Nephron progenitor cell (in vitro differentiated cells): ENCODE data around the gene KRTAP5-9.
"Not testable (repeated sequence)": the region's sequence is repeated elsewhere in the genome, so short reads cannot be mapped to it uniquely, and the experiment has no call there.

Experiments
- DNase-seq: peaks from one replicate; pipeline ENCODE4 v3.0.0; 2021
- H3K27ac Mint-ChIP-seq: 2 replicates; pipeline ENCODE4 v1.8.0; 2021; ENCODE audit warnings: mild to moderate bottlenecking, moderate library complexity, mixed read lengths
- H3K27me3 Mint-ChIP-seq: 2 replicates; pipeline ENCODE4 v1.8.0; 2021; ENCODE audit warnings: mild to moderate bottlenecking, low read depth, mixed read lengths; ENCODE audit not compliant: poor library complexity
- H3K36me3 Mint-ChIP-seq: 2 replicates; pipeline ENCODE4 v1.8.0; 2021; ENCODE audit warnings: low read depth, mixed read lengths
- H3K4me1 Mint-ChIP-seq: 2 replicates; pipeline ENCODE4 v1.8.0; 2021; ENCODE audit warnings: mixed read lengths
- H3K4me3 Mint-ChIP-seq: 2 replicates; pipeline ENCODE4 v1.8.0; 2021; ENCODE audit warnings: mild to moderate bottlenecking, moderate library complexity, mixed read lengths
- H3K9me3 Mint-ChIP-seq: 2 replicates; pipeline ENCODE4 v1.8.0; 2021; ENCODE audit warnings: mild to moderate bottlenecking, moderate library complexity, mixed read lengths
- TF ChIP-seq, protein P1 (sequence below): fragments of 200-600 bp; sonication (generic); IDR thresholded peaks from 2 replicates; pipeline ENCODE4 v1.5.0; 2021; ENCODE audit warnings: antibody characterized with exemption

KRTAP5-9 gene

DNA sequence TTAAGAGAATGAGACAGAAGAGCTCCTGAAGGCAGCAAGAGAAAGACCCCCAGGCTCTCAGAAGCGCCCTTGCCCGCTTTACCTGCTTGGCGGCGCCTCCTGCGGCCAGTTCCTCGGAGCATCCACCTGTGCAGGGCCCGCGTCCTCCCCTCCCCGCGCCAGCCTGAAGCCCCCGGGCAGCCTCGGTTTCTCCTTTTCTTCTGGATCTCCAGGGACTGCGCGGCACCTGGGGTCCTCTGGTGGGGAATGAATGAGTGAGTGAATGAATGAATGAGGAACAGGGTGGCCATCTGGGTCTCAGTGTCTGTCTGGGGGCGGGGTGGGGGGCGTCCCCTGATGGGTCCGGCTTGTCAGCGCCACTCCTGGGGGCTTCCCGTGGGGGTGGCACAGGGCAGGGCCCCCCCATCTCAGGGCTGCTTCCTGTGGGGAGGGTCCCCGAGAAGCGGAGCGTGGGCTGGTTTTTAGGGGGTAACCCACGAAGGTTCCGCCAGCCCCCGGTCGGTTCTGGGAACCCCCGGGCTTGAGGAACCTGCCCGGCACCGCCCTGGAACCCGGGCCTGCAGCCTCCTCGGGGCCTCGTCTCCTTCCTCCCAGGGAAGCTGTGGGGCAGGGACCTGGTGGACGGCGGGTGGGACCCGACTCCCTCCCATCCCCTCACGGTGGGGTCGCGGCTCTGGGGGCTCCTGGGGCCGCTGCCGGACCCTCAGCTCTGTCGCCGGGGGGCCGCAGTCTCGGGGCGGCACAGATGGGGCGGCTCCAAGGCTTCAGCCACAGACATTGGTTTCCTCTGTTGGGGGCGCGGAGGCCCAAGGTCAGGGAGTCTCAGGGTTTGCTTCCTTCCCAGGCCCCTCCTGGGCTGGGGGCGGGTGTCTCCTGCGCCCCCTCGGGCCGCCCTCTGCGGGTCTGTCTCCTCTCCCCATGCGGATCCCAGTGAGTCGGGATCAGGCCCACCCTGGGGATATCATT lies 29.4 kb upstream of the KRTAP5-9 start:
- H3K27me3 Mint-ChIP-seq: peaks cover 11% of the 10 kb centered on the region

DNA sequence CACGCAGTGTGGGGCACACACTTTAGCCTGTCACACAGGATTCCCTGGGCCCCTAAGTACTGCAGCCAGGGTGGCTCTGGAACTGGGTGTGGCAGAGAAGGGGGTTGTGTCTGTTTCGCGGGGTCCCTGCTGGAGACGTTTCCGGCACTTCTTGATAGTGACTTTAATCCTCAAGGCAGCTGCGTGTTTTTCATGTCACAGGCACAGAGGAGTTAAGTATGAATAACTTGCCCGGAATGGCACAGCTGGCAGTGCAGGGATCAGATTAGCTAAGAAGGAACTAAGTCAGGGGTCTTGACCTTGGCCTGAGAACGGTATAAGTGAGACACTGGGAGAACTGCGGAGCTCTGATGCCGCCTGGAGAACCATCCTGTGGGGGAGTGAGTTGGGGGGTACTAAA lies 28.7 kb upstream of the KRTAP5-9 start:
- Mint-ChIP-seq H3K4me3 (no peak overlapping the region), H3K27ac (no peak overlapping the region), H3K27me3 (peaks cover 5% of the 10 kb centered on the region), H3K4me1 (no peaks in the 10 kb centered on the region), H3K36me3 (no peaks in the 10 kb centered on the region), H3K9me3 (peaks cover 14% of the 10 kb centered on the region)
- TF ChIP-seq, protein P1, sequence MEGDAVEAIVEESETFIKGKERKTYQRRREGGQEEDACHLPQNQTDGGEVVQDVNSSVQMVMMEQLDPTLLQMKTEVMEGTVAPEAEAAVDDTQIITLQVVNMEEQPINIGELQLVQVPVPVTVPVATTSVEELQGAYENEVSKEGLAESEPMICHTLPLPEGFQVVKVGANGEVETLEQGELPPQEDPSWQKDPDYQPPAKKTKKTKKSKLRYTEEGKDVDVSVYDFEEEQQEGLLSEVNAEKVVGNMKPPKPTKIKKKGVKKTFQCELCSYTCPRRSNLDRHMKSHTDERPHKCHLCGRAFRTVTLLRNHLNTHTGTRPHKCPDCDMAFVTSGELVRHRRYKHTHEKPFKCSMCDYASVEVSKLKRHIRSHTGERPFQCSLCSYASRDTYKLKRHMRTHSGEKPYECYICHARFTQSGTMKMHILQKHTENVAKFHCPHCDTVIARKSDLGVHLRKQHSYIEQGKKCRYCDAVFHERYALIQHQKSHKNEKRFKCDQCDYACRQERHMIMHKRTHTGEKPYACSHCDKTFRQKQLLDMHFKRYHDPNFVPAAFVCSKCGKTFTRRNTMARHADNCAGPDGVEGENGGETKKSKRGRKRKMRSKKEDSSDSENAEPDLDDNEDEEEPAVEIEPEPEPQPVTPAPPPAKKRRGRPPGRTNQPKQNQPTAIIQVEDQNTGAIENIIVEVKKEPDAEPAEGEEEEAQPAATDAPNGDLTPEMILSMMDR: no peak
- no peak for DNase-seq

More for the DNA sequence above, 29.4 kb upstream of the KRTAP5-9 start:
- peaks cover 20% of the 10 kb centered on the region for H3K9me3 Mint-ChIP-seq
- TF ChIP-seq, protein P1: no peak
- DNase-seq: no peak
- no peaks in the 10 kb centered on the region for H3K36me3 Mint-ChIP-seq
- H3K4me3 Mint-ChIP-seq: no peak overlapping the region
- H3K27ac Mint-ChIP-seq: no peak overlapping the region
- H3K4me1 Mint-ChIP-seq: no peaks in the 10 kb centered on the region

DNA sequence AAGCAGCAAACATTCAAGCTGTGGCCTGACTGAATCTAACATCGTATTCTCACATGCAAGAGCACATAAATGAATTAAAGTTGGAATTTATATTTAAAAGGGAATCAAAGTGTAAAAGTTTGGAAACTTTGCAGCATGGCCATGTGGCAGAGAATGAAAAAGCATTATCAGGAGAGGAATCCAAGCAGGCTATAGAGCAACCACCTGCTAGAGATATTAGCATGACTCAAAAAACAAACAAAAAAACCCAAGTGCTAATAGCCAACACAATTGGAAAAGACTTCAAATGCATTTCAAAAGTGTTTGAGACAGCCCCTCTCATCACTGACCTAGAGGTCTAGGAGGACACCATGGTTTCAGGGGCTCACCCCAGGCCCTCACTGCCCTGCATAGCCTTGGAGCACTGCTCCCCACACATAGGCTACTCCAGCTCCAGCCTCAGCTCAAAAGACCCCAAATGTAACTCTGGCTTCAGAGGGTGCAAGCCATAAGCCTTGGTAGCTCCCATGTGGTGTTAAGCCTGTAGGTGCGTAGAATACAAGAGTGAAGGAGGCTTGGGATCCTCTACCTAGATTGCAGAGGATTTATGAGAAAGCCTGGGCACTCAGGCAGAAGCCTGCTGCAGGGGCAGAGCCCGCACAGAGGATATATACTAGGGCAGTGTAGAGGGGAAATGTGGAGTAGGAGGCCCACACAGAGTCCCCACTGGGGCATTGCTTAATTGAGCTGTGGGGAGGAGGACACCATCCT lies 22.9 kb upstream of the KRTAP5-9 start:
- peaks cover 14% of the 10 kb centered on the region for H3K9me3 Mint-ChIP-seq
- H3K27ac Mint-ChIP-seq: no peak overlapping the region
- no peak overlapping the region for H3K4me3 Mint-ChIP-seq
- TF ChIP-seq, protein P1: no peak
- H3K4me1 Mint-ChIP-seq: peaks cover 23% of the 10 kb centered on the region
- H3K27me3 Mint-ChIP-seq: peaks cover 8% of the 10 kb centered on the region
- DNase-seq: no peak
- no peaks in the 10 kb centered on the region for H3K36me3 Mint-ChIP-seq

DNA sequence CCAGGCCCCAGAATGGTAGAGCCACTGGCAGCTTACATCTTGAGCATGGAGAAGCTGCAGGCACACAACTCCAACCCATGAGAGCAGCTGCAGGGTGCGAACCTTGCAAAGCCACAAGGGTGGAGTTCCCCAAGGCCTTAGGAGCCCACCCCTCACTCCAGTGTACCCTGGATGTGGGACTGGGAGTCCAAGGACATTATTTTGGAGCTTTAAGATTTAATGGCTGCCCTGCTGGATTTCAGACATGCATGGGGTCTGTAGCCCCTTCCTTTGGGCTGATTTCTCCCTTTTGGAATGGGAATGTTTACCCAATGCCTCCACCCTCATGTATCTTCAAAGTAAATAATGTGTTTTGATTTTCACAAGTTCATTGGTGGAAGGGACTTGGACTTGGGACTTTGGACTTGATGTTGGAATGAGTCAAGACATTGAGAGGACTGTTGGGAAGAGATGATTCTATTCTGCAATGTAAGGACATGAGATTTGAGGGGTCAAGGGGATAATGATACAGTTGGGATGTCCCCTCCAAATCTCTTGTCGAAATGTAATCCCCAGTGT lies 22.2 kb upstream of the KRTAP5-9 start:
- Mint-ChIP-seq H3K4me1 (peaks cover 29% of the 10 kb centered on the region), H3K27ac (no peak overlapping the region), H3K4me3 (no peak overlapping the region), H3K9me3 (peaks cover 14% of the 10 kb centered on the region), H3K27me3 (peaks cover 11% of the 10 kb centered on the region), H3K36me3 (no peaks in the 10 kb centered on the region)
- DNase-seq: no peak
- TF ChIP-seq, protein P1: no peak

DNA sequence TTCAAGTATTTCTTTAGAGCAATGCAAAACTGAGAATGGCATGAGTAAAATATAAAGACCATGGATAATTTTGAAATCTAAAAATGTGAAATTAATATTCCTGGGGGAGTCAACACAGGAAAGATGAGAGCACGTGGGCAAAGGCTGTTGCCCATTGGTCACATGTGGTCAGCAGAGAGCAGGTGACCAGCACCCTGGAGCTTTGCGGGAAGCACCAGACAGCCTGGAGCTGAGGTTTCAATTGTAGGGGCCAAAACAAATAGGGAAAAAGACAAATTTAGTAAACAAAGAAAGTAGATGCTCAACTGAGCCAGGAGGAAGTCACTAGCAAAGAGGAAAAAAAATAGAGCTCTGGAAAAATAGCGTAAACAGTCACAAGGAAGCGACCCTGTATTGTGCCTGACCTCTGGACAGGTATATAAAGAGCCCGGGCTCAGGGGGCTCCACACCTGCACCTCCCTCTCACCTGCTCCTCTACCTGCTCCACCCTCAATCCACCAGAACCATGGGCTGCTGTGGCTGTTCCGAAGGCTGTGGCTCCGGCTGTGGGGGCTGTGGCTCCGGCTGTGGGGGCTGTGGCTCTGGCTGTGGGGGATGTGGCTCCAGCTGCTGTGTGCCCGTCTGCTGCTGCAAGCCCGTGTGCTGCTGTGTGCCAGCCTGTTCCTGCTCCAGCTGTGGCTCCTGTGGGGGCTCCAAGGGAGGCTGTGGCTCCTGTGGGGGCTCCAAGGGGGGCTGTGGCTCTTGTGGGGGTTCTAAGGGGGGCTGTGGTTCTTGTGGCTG lies 21.2 kb upstream of the KRTAP5-9 start, which contains the start of gene KRTAP5-7:
Gene KRTAP5-7 (plus strand): TSS at position 472 of the 780 bp plus-strand sequence. CDS start 34 bp downstream, at position 506.
- not testable (repeated sequence) for H3K4me3 Mint-ChIP-seq, H3K36me3 Mint-ChIP-seq, DNase-seq, H3K9me3 Mint-ChIP-seq
- peaks cover 32% of the 10 kb centered on the region for H3K4me1 Mint-ChIP-seq
- peak within 1 kb of the TSS; percentile 29 for H3K27ac Mint-ChIP-seq
- H3K27me3 Mint-ChIP-seq: peaks cover 11% of the 10 kb centered on the region
